Mammary epithelial cell (primary cell): ENCODE measurements around the gene SSH3.

Experiments used
- CTCF ChIP-seq, 2 donors: IDR thresholded peaks in 1 of 2; conservative IDR thresholded peaks in 1 of 2; 2 replicates each; pipeline ENCODE4 v1.5.1; 2011 to 2012; ENCODE audit warnings: inconsistent platforms in 2 of 2, low read length in 2 of 2, mild to moderate bottlenecking in 2 of 2, control low read depth in 1 of 2, low read depth in 1 of 2; ENCODE audit not compliant: insufficient read depth in 1 of 2; ENCODE audit errors: extremely low read depth in 1 of 2
- EZH2 ChIP-seq: IDR thresholded peaks from 2 replicates; pipeline ENCODE4 v1.6.1; 2012; ENCODE audit warnings: low read length, inconsistent platforms, borderline replicate concordance

GRCh38 chr11:67355023-67355793 lies 51.9 kb downstream of the SSH3 start:
- TF ChIP-seq CTCF (conservative IDR thresholded peaks at IDR 0.05 in 1 of 2, IDR thresholded peaks at IDR 0.05 in 1 of 2; ENCODE audit: extremely low read depth in 1 of 2, insufficient read depth in 1 of 2, low read depth in 1 of 2, low read length in 2 of 2) (no peak), EZH2 (no peak)
